Stimulated activated CD4-positive, alpha-beta T cell treated with anti-CD3 and anti-CD28 coated beads, TNF-alpha, amount 100 ng/mL, for 24 hours (primary cell): ENCODE data around the gene SPSB1.
A peak's percentile ranks its signal among the peaks of the same experiment; 100 is the strongest.

ENCODE experiments used
- DNase-seq, 3 experiments: peaks; one replicate each; pipeline ENCODE4 v3.0.0-alpha.2; 2020; ENCODE audit warnings: low read depth in 3 of 3

Gene SPSB1

DNA sequence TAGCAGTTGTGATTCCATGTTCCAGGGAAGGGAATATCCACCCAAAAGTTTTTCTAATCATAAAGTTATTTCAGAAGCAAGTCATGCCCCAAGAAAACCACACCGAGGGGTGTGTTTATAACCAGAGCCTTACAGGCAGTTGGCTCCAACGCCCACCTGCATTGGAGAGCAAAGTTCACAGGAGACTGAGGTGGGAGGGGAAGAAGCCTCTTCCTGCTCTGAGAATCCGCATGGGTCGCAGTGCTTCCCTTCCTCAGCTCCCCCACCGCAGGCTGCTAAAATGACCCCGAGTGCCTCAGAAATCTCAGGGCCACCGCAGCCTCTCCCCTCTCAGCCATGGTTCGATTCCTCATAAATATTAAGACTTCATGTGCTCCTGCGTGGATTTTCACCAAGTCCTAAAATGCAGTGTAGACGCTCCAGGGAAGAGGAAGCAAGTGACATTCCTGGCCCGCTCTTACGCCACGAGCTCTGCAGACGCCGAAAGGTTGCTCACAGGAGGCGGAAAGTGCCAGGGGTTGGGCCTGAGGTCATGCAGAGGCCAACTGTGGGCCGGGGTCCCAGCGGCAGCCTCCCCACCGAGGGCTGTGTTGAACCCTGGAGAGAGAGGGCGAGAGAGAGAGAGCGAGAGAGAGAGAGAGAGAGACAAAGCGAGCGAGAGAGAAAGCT, 13.4 kb upstream of the SPSB1 start:
- no peak for DNase-seq

DNA sequence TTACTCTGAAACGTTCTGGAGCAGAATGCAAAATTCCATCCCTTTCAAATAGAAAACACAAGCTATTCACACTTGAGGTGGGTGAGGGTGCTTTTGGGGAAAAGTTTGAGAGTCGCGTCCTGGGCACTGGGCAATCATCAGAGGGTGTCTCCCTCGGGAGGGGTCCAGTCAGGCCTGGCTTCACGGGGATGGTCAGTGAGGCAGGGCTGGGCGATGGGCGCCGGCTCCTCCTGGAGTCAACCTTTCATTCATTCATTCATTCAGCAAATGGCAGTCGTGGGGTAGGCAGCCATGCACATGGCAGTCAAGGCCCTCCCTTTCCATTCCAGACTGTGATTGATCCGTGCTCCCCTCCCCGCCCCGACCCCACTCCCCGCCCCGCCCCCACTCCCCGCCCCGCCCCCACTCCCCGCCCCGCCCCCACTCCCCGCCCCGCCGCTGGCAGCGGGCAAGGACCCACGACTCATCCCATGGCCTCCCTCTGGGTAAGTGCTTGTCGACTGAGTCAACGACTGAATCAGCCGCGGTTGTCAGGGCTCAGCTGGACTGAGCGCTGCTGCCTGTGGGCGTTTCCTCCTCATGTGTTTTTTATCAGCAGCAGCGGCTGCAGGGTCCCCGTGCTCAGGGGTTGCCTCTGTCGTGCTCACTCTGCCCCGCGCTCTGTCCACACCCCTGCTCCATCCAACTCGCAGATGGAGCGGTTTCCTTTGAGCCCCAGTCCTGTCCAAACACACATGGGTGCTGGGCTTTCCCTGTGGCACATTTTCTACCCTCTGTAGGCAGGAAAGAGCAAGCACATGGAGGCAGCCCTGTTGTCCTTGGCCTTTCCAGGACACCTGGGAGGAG, 12.5 kb upstream of the SPSB1 start:
- DNase-seq, result peak in 2 of 3 experiments; percentile 44 to 70

DNA sequence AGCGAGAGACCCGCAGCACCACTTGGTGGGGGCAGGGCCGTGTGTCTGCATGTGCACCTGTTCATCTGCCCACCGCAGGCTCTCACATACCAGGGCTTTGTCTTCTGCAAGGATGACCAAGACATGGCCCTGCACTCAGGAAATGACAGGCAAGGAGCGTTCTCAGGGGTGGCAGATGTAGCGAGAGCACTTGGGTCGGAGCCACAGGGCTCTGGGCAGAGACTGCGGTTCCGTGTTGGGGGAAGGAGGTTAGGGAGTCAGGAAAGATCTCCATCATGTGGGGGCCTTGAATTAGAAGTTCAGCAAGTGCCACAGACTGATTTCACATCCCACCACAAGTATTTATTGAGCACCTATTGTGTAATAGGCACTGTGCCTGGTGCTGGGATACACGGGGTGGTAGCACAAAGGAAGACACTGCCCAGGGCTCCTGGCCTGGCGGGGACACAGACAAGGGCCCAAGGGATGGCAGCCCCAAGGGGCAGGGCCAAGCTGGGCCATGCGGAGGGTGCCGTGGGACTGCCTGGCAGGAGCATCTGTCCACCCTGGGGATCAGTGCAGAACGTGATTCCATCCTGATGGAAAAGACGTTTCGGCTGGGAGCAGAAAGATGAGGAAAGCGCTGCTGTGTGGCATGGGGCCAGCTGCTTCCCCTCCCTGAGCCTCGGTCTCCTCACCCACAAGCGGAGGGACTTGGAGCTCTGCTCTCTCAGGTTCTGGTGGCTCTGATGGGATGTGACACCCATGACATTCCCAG, 11.4 kb upstream of the SPSB1 start:
- DNase-seq, result no peak

DNA sequence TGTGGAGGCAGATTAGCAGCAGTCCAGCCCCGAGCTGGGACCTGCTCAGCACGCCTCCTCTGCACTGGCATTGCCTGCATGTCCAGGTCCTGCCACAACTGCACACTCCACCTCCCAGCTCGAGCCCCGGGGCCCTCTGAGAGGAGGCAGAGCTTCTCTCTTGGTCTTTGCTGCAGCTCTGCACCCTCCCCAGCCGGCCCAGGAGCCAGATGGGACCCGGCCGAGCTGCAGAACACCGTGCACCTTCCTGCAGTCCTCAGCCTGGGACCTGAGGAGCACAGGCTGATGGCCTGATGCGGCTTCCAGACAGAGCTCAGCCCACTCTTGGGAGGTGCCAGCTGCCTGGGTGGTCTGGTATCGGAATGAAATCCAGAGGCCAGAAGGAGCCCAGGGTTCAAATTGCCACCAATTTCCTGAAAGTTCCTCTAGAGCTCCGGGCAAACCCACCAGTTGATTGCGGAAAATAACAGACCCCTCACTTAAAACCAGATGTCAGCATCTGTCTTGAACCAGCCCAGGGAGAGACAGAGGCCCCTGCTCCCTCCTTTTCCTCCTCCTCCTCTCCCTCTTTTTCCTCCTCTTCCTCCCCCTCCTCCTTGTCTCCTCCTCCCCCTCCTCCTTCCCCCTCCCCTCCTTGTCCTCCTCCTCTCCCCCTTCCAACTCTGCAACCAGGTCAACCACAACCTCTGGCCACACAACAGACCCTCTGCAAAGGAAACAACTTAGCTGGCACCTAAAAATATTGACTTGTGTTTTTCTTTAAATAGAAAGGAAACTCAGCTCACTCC, 10.6 kb upstream of the SPSB1 start:
- no peak for DNase-seq

GRCh38 chr1:9282696-9282955, 10.1 kb upstream of the SPSB1 start:
- DNase-seq, result no peak

GRCh38 chr1:9284061-9284460, 8.6 kb upstream of the SPSB1 start:
- no peak for DNase-seq

DNA sequence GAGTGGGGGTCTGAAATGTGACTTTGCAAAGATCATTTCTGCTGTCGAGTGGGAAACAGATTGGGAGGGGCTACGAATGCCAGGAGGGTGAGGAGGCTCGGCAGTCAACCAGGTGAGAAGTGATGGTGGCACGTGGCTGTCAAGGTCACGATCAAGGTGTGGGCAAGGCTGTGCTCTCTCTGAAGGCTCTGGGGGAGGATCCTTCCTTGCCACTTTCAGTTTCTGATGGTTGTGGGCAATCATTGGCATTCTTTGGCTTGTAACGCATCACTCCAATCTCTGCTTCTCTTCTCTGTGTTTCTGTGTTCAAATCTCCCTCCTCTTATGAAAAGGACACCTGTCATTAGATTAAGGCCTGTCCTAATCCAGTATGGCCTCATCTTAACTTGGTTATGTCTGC, 6.1 kb upstream of the SPSB1 start:
- DNase-seq, result no peak

DNA sequence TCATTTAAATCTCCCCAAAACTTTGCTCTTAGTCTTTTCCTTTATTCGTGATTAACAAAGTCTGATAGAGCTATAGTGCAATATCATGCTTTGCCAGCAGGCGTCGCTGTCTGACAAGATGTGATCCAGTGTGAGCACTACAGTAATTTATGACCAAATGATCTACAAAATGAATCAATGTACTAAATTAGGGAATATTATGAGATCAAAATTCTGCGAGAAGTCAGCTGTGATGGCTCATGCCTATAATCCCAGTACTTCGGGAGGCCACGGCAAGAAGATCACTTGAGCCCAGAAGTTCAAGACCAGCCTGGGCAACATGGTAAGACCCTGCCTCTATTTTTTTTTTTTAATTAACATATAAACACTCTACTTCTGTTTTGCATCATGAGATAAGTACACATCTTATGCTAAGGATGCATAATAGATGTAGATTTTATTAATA, 3.6 kb upstream of the SPSB1 start:
- DNase-seq, result peak; percentile 68 to 87 (median 80)

GRCh38 chr1:9289711-9290485, 2.8 kb upstream of the SPSB1 start:
- DNase-seq, result no peak

- DNase-seq, result no peak
Measured at GRCh38 chr1:9291914-9292360, 757 bp upstream of the SPSB1 start.

- DNase-seq, result no peak
Measured at GRCh38 chr1:9293241-9293532, 493 bp downstream of the SPSB1 start.

- peak in 1 of 3 experiments; percentile 26 for DNase-seq
Measured at GRCh38 chr1:9293533-9294404, 1.1 kb downstream of the SPSB1 start.

- peak in 1 of 3 experiments; percentile 25 for DNase-seq
Measured at GRCh38 chr1:9294405-9294773, 1.7 kb downstream of the SPSB1 start.

DNA sequence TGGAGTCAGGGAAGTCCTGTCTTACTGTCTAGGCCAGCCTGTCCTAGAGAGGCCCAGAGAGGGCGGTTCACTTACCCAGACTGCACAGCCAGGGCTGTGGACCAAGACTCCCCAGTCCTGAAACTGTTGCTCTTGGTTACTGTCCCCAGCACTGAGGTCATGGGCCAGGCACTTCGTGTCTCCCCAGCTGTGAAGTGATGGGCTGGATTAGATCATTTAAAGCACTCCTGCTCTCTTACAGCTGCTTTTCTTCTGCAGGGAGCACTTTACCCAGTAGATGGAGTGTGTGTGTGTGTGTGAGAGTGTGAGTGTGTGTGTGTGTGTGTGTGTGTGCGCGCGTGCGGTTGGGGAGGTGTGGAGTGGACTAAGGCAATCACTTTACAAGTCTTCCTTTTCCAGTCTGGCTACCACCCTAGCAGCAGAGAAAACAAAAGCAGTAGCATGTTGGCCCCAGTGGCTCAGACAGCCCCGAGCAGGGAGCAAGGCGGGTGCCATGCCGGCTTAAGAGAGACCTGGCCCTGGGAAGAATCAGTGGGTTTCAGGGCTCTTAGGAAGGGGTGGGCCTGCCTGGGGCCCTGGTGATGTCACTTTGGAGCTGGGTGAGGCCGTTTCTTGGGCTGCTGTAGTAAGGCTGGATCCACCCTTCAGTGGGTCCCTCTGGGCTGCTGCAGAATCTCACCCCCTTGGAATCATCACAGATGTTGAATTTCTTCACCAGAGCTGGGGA, 2.4 kb downstream of the SPSB1 start:
- DNase-seq, result peak in 1 of 3 experiments; percentile 26

DNA sequence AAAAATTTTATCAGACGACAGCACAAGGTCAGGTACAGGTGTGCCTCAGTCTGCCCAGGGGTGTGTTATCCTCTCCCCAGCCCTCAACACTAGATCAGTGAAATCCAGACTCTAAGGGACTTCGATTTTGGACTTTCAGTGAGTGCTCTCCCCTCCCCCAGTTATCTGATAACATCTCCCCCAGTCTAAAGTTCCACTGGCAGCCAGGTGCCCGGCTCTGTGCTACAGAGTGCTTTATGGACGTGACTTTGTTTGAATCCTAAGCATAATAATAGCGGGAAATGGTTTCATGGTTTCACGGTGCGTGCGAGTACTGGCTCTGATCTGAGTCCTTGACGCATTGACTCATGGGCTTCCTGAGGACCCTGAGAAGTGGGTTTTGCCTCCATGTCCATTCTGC, 3.2 kb downstream of the SPSB1 start:
- DNase-seq, result no peak

GRCh38 chr1:9296850-9297249, 4.2 kb downstream of the SPSB1 start:
- DNase-seq, result no peak

DNA sequence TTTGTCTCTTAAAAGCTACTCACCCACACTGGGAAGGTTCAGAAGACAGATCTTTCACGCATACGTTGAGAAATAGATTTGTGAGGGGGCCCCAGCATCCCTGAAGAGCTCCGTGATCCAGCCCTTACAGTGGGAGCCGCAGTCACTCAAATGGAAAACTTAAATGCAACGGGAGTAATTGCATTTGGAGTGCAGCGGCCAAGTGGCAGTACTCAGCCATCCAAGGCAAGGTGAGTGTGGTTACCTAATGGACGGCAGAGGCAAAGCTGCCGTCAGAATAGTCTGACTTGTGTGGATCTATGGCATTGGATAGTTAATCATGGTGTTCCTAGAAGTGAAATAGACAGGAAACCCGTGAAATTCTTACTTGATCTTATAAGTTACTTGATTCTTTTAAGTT, 5.1 kb downstream of the SPSB1 start:
- DNase-seq, result no peak

DNA sequence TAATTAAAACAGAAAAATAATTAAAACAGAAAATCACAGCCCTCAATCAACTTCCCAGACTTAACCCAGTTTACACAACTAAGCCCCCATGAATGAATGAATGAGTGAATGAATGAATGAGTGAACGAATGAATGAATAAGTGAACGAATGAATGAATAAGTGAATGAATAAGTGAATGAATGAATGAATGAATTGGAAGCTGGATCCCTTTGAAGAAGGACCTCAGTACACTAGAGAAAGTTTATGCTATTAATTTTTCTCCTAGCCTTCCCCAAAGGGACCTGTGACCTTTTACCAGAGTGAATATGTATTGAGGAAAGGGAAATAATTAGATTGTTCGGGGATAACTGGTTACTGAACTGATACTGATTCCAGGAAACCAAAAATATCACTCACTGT, 5.6 kb downstream of the SPSB1 start:
- DNase-seq, result no peak
